ENCODE measurements around the gene SLC15A3. TPM values are rescaled to one million over a fixed set of nuclear protein-coding genes. Genes with fewer than 3 reads are reported as not detected.

The SLC15A3 gene
- total RNA-seq, 1 donor from 2014 or later, result 3.5 TPM

DNA sequence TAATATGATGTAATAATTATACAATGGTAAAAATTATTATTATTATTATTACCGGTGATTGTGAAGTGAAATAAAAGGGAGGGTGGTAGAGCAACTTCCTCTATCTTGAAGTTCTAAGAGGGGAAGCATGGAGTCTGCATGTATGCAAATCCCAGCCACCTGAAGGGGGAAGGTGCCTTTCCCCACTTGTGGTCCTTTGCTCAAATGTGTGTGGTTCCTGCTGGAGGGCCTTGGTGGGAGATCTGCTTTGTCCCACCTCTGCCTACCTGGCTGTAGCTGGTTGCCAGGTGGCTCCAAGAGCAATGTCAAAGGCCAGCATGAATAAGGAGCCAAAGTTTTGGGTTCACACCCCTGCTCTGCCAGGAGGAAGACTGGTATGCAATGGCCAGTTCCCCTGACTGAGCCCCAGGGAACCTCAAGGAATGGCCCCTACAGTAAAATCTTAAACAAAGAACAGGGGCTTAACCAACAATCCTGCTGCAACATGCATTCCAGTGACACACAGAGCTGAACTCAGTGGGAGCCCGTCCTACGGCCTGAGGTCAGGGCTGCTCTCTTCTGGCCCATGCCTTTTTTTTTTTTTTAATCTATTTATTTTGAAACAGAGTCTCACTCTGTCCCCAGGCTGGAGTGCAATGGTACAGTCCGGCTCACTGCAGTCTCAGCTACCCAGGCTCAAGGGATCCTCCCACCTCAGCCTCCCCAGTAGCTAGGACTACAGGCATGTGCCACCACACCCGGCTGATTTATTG is 19.2 kb downstream of the SLC15A3 start:
- peaks cover 14% of the 10 kb centered on the region for H3K36me3 Mint-ChIP-seq
- H3K27ac Mint-ChIP-seq, result no peak overlapping the region
- H3K9me3 Mint-ChIP-seq, result no peaks in the 10 kb centered on the region
- no peak overlapping the region for H3K4me3 Mint-ChIP-seq
- TF ChIP-seq, protein P1, sequence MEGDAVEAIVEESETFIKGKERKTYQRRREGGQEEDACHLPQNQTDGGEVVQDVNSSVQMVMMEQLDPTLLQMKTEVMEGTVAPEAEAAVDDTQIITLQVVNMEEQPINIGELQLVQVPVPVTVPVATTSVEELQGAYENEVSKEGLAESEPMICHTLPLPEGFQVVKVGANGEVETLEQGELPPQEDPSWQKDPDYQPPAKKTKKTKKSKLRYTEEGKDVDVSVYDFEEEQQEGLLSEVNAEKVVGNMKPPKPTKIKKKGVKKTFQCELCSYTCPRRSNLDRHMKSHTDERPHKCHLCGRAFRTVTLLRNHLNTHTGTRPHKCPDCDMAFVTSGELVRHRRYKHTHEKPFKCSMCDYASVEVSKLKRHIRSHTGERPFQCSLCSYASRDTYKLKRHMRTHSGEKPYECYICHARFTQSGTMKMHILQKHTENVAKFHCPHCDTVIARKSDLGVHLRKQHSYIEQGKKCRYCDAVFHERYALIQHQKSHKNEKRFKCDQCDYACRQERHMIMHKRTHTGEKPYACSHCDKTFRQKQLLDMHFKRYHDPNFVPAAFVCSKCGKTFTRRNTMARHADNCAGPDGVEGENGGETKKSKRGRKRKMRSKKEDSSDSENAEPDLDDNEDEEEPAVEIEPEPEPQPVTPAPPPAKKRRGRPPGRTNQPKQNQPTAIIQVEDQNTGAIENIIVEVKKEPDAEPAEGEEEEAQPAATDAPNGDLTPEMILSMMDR (conservative IDR thresholded peaks at IDR 0.05), result no peak
- H3K4me1 Mint-ChIP-seq (ENCODE audit: unreplicated experiment), result no peaks in the 10 kb centered on the region
- H3K27me3 Mint-ChIP-seq, result no peaks in the 10 kb centered on the region
- DNase-seq (ENCODE audit: extremely low spot score, unreplicated experiment), result no peak

DNA sequence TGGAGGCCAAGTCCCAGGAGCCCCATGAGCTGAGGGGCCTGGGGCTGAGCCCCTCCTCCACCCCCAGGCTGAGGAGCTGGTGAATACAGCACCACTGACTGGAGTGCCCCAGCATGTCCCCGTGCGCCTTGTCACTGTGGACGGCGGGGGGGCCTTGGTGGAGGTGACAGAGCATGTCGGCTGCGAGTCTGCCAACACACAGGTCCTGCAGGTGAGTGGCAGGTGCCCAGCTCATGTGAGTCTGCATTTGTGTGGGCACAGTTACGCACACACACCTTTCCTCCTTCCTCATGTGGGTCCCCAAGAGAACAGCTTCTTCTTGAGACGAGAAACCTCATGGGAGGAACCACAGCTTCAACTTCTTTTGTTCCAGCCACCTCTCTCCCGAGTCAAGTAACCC is 20.1 kb downstream of the SLC15A3 start:
- H3K27me3 Mint-ChIP-seq, result no peaks in the 10 kb centered on the region
- no peak for DNase-seq (ENCODE audit: extremely low spot score, unreplicated experiment)
- no peak overlapping the region for H3K27ac Mint-ChIP-seq
- TF ChIP-seq, protein P1 (conservative IDR thresholded peaks at IDR 0.05), result no peak
- H3K9me3 Mint-ChIP-seq, result no peaks in the 10 kb centered on the region
- no peak overlapping the region for H3K4me3 Mint-ChIP-seq
- no peaks in the 10 kb centered on the region for H3K4me1 Mint-ChIP-seq (ENCODE audit: unreplicated experiment)
- H3K36me3 Mint-ChIP-seq, result peaks cover 10% of the 10 kb centered on the region

DNA sequence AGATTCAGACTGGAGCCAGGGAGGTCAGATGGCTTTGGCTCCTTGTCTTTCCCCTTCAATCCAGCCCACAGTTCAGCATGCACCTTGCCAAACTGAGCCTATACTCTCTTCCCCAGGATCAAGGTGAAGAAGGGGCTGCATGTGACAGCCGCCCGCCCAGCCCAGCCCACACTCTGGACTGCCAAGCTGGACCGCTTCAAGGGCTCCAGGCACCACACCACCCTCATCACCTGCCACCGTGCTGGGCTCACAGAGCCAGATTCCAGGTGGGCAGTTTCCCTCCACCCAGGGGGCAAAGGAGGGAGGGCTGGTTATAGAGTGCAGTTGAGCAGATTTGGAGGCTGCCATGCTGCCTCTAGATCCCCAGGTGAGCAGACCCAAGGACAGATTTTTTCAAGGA is 21.6 kb downstream of the SLC15A3 start:
- no peak overlapping the region for H3K27ac Mint-ChIP-seq
- H3K9me3 Mint-ChIP-seq, result no peaks in the 10 kb centered on the region
- H3K27me3 Mint-ChIP-seq, result no peaks in the 10 kb centered on the region
- no peak for DNase-seq (ENCODE audit: extremely low spot score, unreplicated experiment)
- H3K36me3 Mint-ChIP-seq, result peaks cover 13% of the 10 kb centered on the region
- TF ChIP-seq, protein P1 (conservative IDR thresholded peaks at IDR 0.05), result no peak
- H3K4me1 Mint-ChIP-seq (ENCODE audit: unreplicated experiment), result peaks cover 8% of the 10 kb centered on the region
- H3K4me3 Mint-ChIP-seq, result no peak overlapping the region

DNA sequence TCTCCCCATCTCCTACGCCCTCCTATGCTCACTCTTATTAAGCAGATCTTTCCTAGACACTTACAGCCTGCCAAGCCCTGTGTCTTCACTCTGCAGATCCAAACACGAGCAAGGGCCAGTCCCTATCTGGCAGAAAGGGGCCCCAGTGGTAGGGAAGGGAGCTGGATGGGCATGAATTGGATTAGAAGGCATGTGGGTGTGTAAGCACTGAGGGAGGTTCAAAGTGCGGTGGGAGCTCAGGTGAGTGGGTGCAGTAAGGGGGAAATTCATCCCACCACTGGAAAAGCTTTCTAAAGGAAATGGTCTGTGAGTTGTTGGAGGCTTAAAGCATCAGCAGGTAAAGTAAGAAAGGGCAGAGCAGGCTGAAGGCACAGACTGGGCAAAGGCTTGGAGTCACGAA is 22.2 kb downstream of the SLC15A3 start:
- peaks cover 11% of the 10 kb centered on the region for H3K4me1 Mint-ChIP-seq (ENCODE audit: unreplicated experiment)
- TF ChIP-seq, protein P1 (conservative IDR thresholded peaks at IDR 0.05), result no peak
- no peak for DNase-seq (ENCODE audit: extremely low spot score, unreplicated experiment)
- H3K27ac Mint-ChIP-seq, result peak overlapping the region; percentile 67
- H3K27me3 Mint-ChIP-seq, result no peaks in the 10 kb centered on the region
- peaks cover 13% of the 10 kb centered on the region for H3K36me3 Mint-ChIP-seq
- no peaks in the 10 kb centered on the region for H3K9me3 Mint-ChIP-seq
- no peak overlapping the region for H3K4me3 Mint-ChIP-seq

DNA sequence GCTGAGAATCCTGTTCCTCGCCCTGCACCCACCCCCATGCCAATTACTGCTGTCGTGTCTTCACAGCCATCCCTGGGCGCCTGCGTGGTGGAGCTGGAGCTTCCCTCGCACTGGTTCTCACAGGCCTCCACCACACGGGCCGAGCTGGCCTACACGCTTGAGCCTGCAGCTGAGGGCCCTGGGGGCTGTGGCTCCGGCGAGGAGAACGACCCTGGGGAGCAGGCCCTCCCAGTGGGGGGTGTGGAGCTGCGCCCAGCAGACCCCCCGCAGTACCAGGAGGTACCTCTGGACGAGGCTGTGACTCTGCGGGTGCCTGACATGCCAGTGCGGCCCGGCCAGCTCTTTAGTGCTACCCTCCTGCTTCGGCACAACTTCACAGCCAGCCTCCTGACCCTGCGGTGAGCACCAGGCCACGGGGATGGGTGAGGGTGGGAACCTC is 23.4 kb downstream of the SLC15A3 start:
- H3K36me3 Mint-ChIP-seq, result peaks cover 8% of the 10 kb centered on the region
- H3K9me3 Mint-ChIP-seq, result no peaks in the 10 kb centered on the region

More for the DNA sequence above, 23.4 kb downstream of the SLC15A3 start:
- H3K4me1 Mint-ChIP-seq (ENCODE audit: unreplicated experiment), result peaks cover 11% of the 10 kb centered on the region
- H3K27me3 Mint-ChIP-seq, result no peaks in the 10 kb centered on the region
- no peak overlapping the region for H3K27ac Mint-ChIP-seq
- TF ChIP-seq, protein P1 (conservative IDR thresholded peaks at IDR 0.05), result no peak
- no peak for DNase-seq (ENCODE audit: extremely low spot score, unreplicated experiment)
- no peak overlapping the region for H3K4me3 Mint-ChIP-seq

All from type B pancreatic cell (in vitro differentiated cells).